Kidney (tissue), 14 donors: Measurements from ENCODE around the gene NEDD4. TPM values are rescaled to one million over a fixed set of nuclear protein-coding genes. Genes with fewer than 3 reads are reported as not detected.
"Not testable (repeated sequence)": the region's sequence is repeated elsewhere in the genome, so short reads cannot be mapped to it uniquely, and the experiment has no call there.

Source experiments
- DNase-seq, 5 donors: peaks; one replicate each; pipeline ENCODE4 v3.0.0-alpha.2; 2013 to 2020
- FAIRE-seq: peaks from 2 replicates; lab custom pipeline; 2012; peaks lifted over from hg19 to GRCh38; lab: Jason Lieb, UNC
- H3K27ac ChIP-seq, 2 donors: one replicate each; pipeline ENCODE4 v1.7.0; 2013; ENCODE audit warnings: low read depth in 2 of 2, low read length in 2 of 2, inconsistent platforms in 1 of 2
- H3K27me3 ChIP-seq: one replicate; pipeline ENCODE4 v1.7.1; 2013; ENCODE audit warnings: low read length, inconsistent platforms; ENCODE audit not compliant: control insufficient read depth, insufficient read depth
- H3K36me3 ChIP-seq, 3 donors: one replicate each; pipeline versions ENCODE4 v1.7.0 to v1.7.1; 2013; ENCODE audit warnings: low read length in 3 of 3, control low read depth in 1 of 3, inconsistent platforms in 1 of 3; ENCODE audit not compliant: insufficient read depth in 3 of 3, control insufficient read depth in 2 of 3
- H3K4me1 ChIP-seq, 3 donors: one replicate each; pipeline versions ENCODE4 v1.7.0 to v1.7.1; 2013; ENCODE audit warnings: low read length in 3 of 3, inconsistent platforms in 1 of 3, low read depth in 1 of 3; ENCODE audit not compliant: control insufficient read depth in 2 of 3, insufficient read depth in 2 of 3
- H3K4me3 ChIP-seq, 3 donors: one replicate each; pipeline versions ENCODE4 v1.7.0 to v1.8.1; 2013; ENCODE audit warnings: low read length in 3 of 3, control low read depth in 1 of 3, inconsistent platforms in 1 of 3
- H3K9ac ChIP-seq, 3 donors: one replicate each; pipeline versions ENCODE4 v1.7.0 to v1.7.1; 2013; ENCODE audit warnings: low read length in 3 of 3, control low read depth in 1 of 3, inconsistent platforms in 1 of 3
- H3K9me3 ChIP-seq, 3 donors: one replicate each; pipeline versions ENCODE4 v1.7.0 to v1.7.1; 2013; ENCODE audit warnings: low read length in 3 of 3, control low read depth in 1 of 3, inconsistent platforms in 1 of 3; ENCODE audit not compliant: control insufficient read depth in 2 of 3, insufficient read depth in 1 of 3
- CTCF ChIP-seq: IDR thresholded peaks from 3 replicates; pipeline ENCODE4 v1.5.1; 2012; ENCODE audit warnings: mild to moderate bottlenecking, moderate library complexity, borderline replicate concordance; ENCODE audit not compliant: insufficient read depth; ENCODE audit errors: extremely low read depth
- intact Hi-C: fragments of 100-400 bp; cut with DNase I; formaldehyde crosslinking; loops from one replicate; pipeline ENCODE4 v1.11.1; 2022
- polyA plus RNA-seq: library from polyadenylated mRNA; stranded (reverse); fragments of 350-450 nt; fragmentation: Illumina TruSeq; extraction: RNeasy Lipid Tissue Mini Kit (QIAGEN cat#74804); gene quantifications from one replicate; pipeline ENCODE4 v1.2.3, GENCODE V29; 2014; ENCODE audit warnings: low read depth, low replicate concordance; ENCODE audit not compliant: insufficient read depth
- total RNA-seq: library from RNA; stranded (reverse); fragmentation: NEBNext Ultra II Directional; extraction: Animal tissue kit (Norgen Biotek cat#: 25700); gene quantifications from one replicate; pipeline ENCODE4 v1.2.1, GENCODE V29; 2021
- donor health status: control.
- donor health status: control.
- donor health status: control.
- donor health status: control.
- donor health status: control.
- donor health status: DM: yes; HTN: yes; CAD: no.
- donor health status: Normal renal cell carcinoma (clear cell type).

NEDD4 gene
- total and polyA plus RNA-seq, 2 donors from 2014 or later: 3.3 to 22.3 TPM

- FAIRE-seq, H3K27me3 ChIP-seq, H3K9ac ChIP-seq, H3K4me3 ChIP-seq, H3K27ac ChIP-seq, DNase-seq, H3K4me1 ChIP-seq, H3K36me3 ChIP-seq, intact Hi-C loops, H3K9me3 ChIP-seq: not testable (repeated sequence)
Measured at GRCh38 chr15:56003777-56004176, 10.4 kb upstream of the NEDD4 start.

GRCh38 chr15:56003277-56003676 is 9.9 kb upstream of the NEDD4 start:
- intact Hi-C loops, H3K9me3 ChIP-seq, FAIRE-seq, H3K4me3 ChIP-seq, DNase-seq, H3K27ac ChIP-seq, H3K27me3 ChIP-seq, H3K9ac ChIP-seq, H3K36me3 ChIP-seq, H3K4me1 ChIP-seq: not testable (repeated sequence)

GRCh38 chr15:56001471-56002078 is 8.2 kb upstream of the NEDD4 start:
- FAIRE-seq: no peak
- no peak for DNase-seq
- Histone ChIP-seq H3K27me3 (no peaks in the 10 kb centered on the region), H3K4me1 (no peaks in the 10 kb centered on the region), H3K9me3 (no peaks in the 10 kb centered on the region), H3K9ac (no peak overlapping the region), H3K27ac (no peak overlapping the region), H3K36me3 (no peaks in the 10 kb centered on the region), H3K4me3 (no peak overlapping the region)
- TF ChIP-seq CTCF: no peak
- intact Hi-C loops: no loop called here

GRCh38 chr15:55999658-56000057 is 6.2 kb upstream of the NEDD4 start:
- H3K4me1 ChIP-seq: no peaks in the 10 kb centered on the region
- DNase-seq: no peak
- H3K36me3 ChIP-seq: no peaks in the 10 kb centered on the region
- no peaks in the 10 kb centered on the region for H3K9me3 ChIP-seq
- no peak overlapping the region for H3K4me3 ChIP-seq
- no peak overlapping the region for H3K27ac ChIP-seq
- no peak for TF ChIP-seq CTCF
- no peak for FAIRE-seq
- no peaks in the 10 kb centered on the region for H3K27me3 ChIP-seq
- H3K9ac ChIP-seq: no peak overlapping the region
- intact Hi-C loops: no loop called here
